ENCODE measurements around the gene AURKB. TPM values are rescaled to one million over a fixed set of nuclear protein-coding genes. Genes with fewer than 3 reads are reported as not detected.

Gene AURKB
- total RNA-seq, 1 experiment from 2014 or later: 89.4 TPM

- intact Hi-C loops (cut with micrococcal nuclease; ENCODE audit: unreplicated experiment): no loop called here
- H3K9me3 Mint-ChIP-seq (ENCODE audit: unreplicated experiment): no peaks in the 10 kb centered on the region
- CTCF ChIA-PET: interaction anchor here (0.6 to 0.9 kb wide), 2 partner anchors 14 to 100 kb away, joined by 3 to 4 read pairs; partner anchors contain the start of gene BORCS6
- BruUV-seq (replicated peaks): no TSS peak
- Histone ChIP-seq H3K4me1 (no peaks in the 10 kb centered on the region), H3K4me3 (ENCODE audit: low read depth, low read length) (peak within 1 kb of the TSS; percentile 39), H3K27me3 (replicated peaks; ENCODE audit: control insufficient read depth, insufficient read depth, low read length) (no peaks in the 10 kb centered on the region), H3K9me3 (no peaks in the 10 kb centered on the region), H3K36me3 (ENCODE audit: control insufficient read depth, insufficient read depth, low read length) (no peaks in the 10 kb centered on the region)
- DNase-seq: peak; percentile 80 to 83
- H3K27me3 Mint-ChIP-seq (ENCODE audit: insufficient read depth, unreplicated experiment): no peaks in the 10 kb centered on the region
- peaks cover 11% of the 10 kb centered on the region for H3K36me3 Mint-ChIP-seq (ENCODE audit: insufficient read depth, unreplicated experiment)
- H3K27ac Mint-ChIP-seq (ENCODE audit: unreplicated experiment): peak within 1 kb of the TSS; percentile 88
- peaks cover 7% of the 10 kb centered on the region for H3K4me1 Mint-ChIP-seq (ENCODE audit: low read depth, unreplicated experiment)
- POLR2A ChIA-PET: interaction anchor here (1.2 kb wide), 1 partner anchor 45 kb away, joined by 9 read pairs; no protein-coding TSS in a partner anchor
- H3K4me3 Mint-ChIP-seq (ENCODE audit: unreplicated experiment): peak within 1 kb of the TSS; percentile 89
- TF ChIP-seq CTCF (IDR thresholded peaks at IDR 0.05; ENCODE audit: insufficient read depth in 1 of 2, low read depth in 1 of 2, low read length in 1 of 2, severe bottlenecking in 1 of 2, unreplicated experiment in 1 of 2): no peak
These were observed 34.0 kb downstream of the AURKB start, which contains the start of gene TMEM107 for GRCh38 chr17:8176197-8176940. Gene TMEM107, minus strand, starts transcription at chr17:8176380. Its CDS starts 94 bp downstream, at chr17:8176286.

- Histone ChIP-seq H3K36me3 (ENCODE audit: control insufficient read depth, insufficient read depth, low read length) (no peaks in the 10 kb centered on the region), H3K4me1 (no peaks in the 10 kb centered on the region), H3K27me3 (replicated peaks; ENCODE audit: control insufficient read depth, insufficient read depth, low read length) (no peaks in the 10 kb centered on the region), H3K9me3 (no peaks in the 10 kb centered on the region), H3K4me3 (ENCODE audit: low read depth, low read length) (peak overlapping the region; percentile 39)
- no peaks in the 10 kb centered on the region for H3K9me3 Mint-ChIP-seq (ENCODE audit: unreplicated experiment)
- no peaks in the 10 kb centered on the region for H3K27me3 Mint-ChIP-seq (ENCODE audit: insufficient read depth, unreplicated experiment)
- peaks cover 11% of the 10 kb centered on the region for H3K36me3 Mint-ChIP-seq (ENCODE audit: insufficient read depth, unreplicated experiment)
- ChIA-PET POLR2A (interaction anchor here (1.2 kb wide), 1 partner anchor 46 kb away, joined by 9 read pairs; no protein-coding TSS in a partner anchor), CTCF (no interaction called here)
- H3K4me3 Mint-ChIP-seq (ENCODE audit: unreplicated experiment): peak overlapping the region; percentile 89
- peak overlapping the region; percentile 88 for H3K27ac Mint-ChIP-seq (ENCODE audit: unreplicated experiment)
- no peak for DNase-seq
- peaks cover 7% of the 10 kb centered on the region for H3K4me1 Mint-ChIP-seq (ENCODE audit: low read depth, unreplicated experiment)
- no peak for TF ChIP-seq CTCF (IDR thresholded peaks at IDR 0.05; ENCODE audit: insufficient read depth in 1 of 2, low read depth in 1 of 2, low read length in 1 of 2, severe bottlenecking in 1 of 2, unreplicated experiment in 1 of 2)
- BruUV-seq (replicated peaks): no TSS peak
- intact Hi-C loops (cut with micrococcal nuclease; ENCODE audit: unreplicated experiment): no loop called here
These were observed 34.6 kb downstream of the AURKB start for GRCh38 chr17:8175795-8176196.

- Histone ChIP-seq H3K9me3 (no peaks in the 10 kb centered on the region), H3K27me3 (replicated peaks; ENCODE audit: control insufficient read depth, insufficient read depth, low read length) (no peaks in the 10 kb centered on the region), H3K4me1 (no peaks in the 10 kb centered on the region), H3K36me3 (ENCODE audit: control insufficient read depth, insufficient read depth, low read length) (no peaks in the 10 kb centered on the region), H3K4me3 (ENCODE audit: low read depth, low read length) (peak overlapping the region; percentile 34)
- no peak for TF ChIP-seq CTCF (IDR thresholded peaks at IDR 0.05; ENCODE audit: insufficient read depth in 1 of 2, low read depth in 1 of 2, low read length in 1 of 2, severe bottlenecking in 1 of 2, unreplicated experiment in 1 of 2)
- Mint-ChIP-seq H3K9me3 (ENCODE audit: unreplicated experiment) (no peaks in the 10 kb centered on the region), H3K27me3 (ENCODE audit: insufficient read depth, unreplicated experiment) (no peaks in the 10 kb centered on the region), H3K4me3 (ENCODE audit: unreplicated experiment) (peak overlapping the region; percentile 89), H3K4me1 (ENCODE audit: low read depth, unreplicated experiment) (peaks cover 7% of the 10 kb centered on the region), H3K36me3 (ENCODE audit: insufficient read depth, unreplicated experiment) (peaks cover 11% of the 10 kb centered on the region), H3K27ac (ENCODE audit: unreplicated experiment) (peak overlapping the region; percentile 100)
- CTCF ChIA-PET: interaction anchor here (0.6 kb wide), 1 partner anchor 48 kb away, joined by 3 read pairs; no protein-coding TSS in a partner anchor
- POLR2A ChIA-PET: interaction anchor here (0.8 to 1.3 kb wide), 12 partner anchors 10 to 262 kb away, joined by 3 to 23 read pairs (median 7); partner anchors contain the start of genes AURKB, BORCS6, CTC1 and NDEL1
- intact Hi-C loops (cut with micrococcal nuclease; ENCODE audit: unreplicated experiment): no loop called here
- DNase-seq: no peak
- no TSS peak for BruUV-seq (replicated peaks)
These were observed 36.5 kb downstream of the AURKB start for GRCh38 chr17:8173871-8174322.
